ENCODE data around the gene IL21R. TPM values are rescaled to one million over a fixed set of nuclear protein-coding genes. Genes with fewer than 3 reads are reported as not detected.
A peak's percentile ranks its signal among the peaks of the same experiment; 100 is the strongest.

IL21R gene
- total and polyA plus RNA-seq, 9 of the 15 experiments (the other 6 are each of a cell fraction or from before 2014, with no cell fraction given): 0.04 to 0.34 (median 0.18) TPM; not detected in 1

DNA sequence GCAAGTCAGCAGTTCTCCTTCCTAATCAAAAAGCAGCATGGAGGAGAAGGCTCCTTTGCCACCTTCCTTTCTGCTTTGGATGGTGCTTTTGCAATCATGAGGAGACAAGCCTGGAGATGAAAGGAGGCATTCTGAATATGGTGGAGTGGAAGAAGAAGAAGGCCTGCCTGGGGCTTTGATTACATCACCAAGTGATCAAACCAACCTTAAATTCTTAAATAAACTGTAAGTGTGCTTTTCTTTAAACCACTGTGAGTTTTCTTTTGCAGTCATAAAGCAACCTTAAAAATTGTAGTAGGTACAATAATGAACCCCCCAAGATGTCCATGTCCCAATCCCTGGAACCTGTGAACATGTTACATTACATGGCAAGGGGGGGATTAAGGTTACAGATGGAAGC is 31.7 kb upstream of the IL21R start:
- Histone ChIP-seq H4K20me1 (replicated peaks; ENCODE audit: control insufficient read depth, insufficient read depth, low read length) (no peaks in the 10 kb centered on the region), H3K4me3 (no peak overlapping the region), H3K4me2 (ENCODE audit: insufficient read depth, low read length) (no peak overlapping the region), H3K9me1 (ENCODE audit: control insufficient read depth, insufficient read depth, low read length) (no peaks in the 10 kb centered on the region), H3K9ac (ENCODE audit: insufficient read depth in 1 of 2, low read depth in 2 of 2, low read length in 2 of 2) (no peak overlapping the region), H3K9me3 (replicated peaks; ENCODE audit: control insufficient read depth, insufficient read depth, low read depth, low read length) (no peaks in the 10 kb centered on the region), H3K27me3 (ENCODE audit: control insufficient read depth in 2 of 2, insufficient read depth in 2 of 2, low read length in 2 of 2) (peaks cover 0 to 8% of the 10 kb centered on the region in 2 experiments; a peak in 1 of 5 replicates), H3K4me1 (replicated peaks in 1 of 2; ENCODE audit: control insufficient read depth in 2 of 2, insufficient read depth in 2 of 2, low read length in 2 of 2) (peaks cover 9 to 11% of the 10 kb centered on the region in 2 experiments; a peak in 4 of 5 replicates), H2AFZ (ENCODE audit: low read depth, low read length) (no peak overlapping the region), H3K36me3 (ENCODE audit: control insufficient read depth, insufficient read depth, low read length) (no peaks in the 10 kb centered on the region), H3K79me2 (ENCODE audit: control insufficient read depth, insufficient read depth, low read length) (no peaks in the 10 kb centered on the region), H3K27ac (ENCODE audit: extremely low read depth, low read depth, low read length) (no peak overlapping the region)
- no peak for DNase-seq (ENCODE audit: extremely low read depth in 1 of 4, low spot score in 3 of 4)
- POLR2A ChIA-PET: no interaction called here
- BruUV-seq (replicated peaks): no TSS peak
- intact Hi-C loops (cut with micrococcal nuclease): no loop called here
- ATAC-seq: no peak
- TF ChIP-seq, protein P1, sequence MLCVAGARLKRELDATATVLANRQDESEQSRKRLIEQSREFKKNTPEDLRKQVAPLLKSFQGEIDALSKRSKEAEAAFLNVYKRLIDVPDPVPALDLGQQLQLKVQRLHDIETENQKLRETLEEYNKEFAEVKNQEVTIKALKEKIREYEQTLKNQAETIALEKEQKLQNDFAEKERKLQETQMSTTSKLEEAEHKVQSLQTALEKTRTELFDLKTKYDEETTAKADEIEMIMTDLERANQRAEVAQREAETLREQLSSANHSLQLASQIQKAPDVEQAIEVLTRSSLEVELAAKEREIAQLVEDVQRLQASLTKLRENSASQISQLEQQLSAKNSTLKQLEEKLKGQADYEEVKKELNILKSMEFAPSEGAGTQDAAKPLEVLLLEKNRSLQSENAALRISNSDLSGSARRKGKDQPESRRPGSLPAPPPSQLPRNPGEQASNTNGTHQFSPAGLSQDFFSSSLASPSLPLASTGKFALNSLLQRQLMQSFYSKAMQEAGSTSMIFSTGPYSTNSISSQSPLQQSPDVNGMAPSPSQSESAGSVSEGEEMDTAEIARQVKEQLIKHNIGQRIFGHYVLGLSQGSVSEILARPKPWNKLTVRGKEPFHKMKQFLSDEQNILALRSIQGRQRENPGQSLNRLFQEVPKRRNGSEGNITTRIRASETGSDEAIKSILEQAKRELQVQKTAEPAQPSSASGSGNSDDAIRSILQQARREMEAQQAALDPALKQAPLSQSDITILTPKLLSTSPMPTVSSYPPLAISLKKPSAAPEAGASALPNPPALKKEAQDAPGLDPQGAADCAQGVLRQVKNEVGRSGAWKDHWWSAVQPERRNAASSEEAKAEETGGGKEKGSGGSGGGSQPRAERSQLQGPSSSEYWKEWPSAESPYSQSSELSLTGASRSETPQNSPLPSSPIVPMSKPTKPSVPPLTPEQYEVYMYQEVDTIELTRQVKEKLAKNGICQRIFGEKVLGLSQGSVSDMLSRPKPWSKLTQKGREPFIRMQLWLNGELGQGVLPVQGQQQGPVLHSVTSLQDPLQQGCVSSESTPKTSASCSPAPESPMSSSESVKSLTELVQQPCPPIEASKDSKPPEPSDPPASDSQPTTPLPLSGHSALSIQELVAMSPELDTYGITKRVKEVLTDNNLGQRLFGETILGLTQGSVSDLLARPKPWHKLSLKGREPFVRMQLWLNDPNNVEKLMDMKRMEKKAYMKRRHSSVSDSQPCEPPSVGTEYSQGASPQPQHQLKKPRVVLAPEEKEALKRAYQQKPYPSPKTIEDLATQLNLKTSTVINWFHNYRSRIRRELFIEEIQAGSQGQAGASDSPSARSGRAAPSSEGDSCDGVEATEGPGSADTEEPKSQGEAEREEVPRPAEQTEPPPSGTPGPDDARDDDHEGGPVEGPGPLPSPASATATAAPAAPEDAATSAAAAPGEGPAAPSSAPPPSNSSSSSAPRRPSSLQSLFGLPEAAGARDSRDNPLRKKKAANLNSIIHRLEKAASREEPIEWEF (CRISPR knock-in tag; IDR thresholded peaks at IDR 0.05): no peak
- TF ChIP-seq ZNF324 (CRISPR knock-in tag; IDR thresholded peaks at IDR 0.05): peak; percentile 71
- CTCF ChIA-PET (ENCODE audit: low intra/inter-chr PET ratio): no interaction called here
- no peak for FAIRE-seq
- in situ Hi-C loops (cut with MboI): loop anchor here (5.0 kb wide), 1 partner anchor 138 kb away; no protein-coding TSS in a partner anchor
